ENCODE results near the gene MSI2.

MSI2 gene

GRCh38 chr17:57247261-57247660 is 9.1 kb upstream of the MSI2 start:
- no peak for DNase-seq

DNA sequence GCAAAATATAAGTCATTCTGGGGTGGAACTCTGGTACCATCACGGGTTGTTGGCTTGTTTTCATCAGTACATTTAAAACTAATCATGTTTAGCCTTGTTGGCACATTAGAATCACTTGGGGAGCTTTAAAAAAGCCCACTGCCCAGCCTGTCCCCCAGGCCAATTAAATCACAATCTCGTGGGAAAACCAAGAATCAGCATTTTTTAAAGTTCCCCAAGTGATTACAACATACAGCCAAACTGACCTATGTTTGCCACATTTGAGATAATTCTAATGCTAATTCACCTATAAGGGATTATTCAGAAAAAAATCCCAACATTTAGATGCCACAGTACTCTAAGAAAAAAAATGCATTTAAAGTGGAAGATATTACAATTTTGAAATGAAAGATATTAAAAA is 8.4 kb upstream of the MSI2 start:
- no peak for DNase-seq

DNA sequence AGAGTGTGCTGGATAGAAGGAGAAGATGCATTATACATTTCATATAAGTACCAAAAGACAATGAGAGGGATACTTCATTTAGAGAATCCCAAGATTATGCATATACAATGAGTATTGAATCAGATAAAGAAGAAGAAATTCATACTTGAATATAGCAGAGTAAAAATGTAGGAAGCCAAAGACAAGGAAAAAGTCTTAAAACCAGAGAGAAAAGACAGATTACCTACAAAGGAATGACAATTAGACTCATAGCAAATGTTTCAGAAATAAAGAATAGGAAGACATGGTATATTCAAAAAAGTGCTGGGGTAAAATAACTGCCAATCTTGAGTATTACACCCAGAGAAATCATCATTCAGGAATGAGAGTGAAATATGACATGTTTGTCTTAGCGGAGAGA is 6.8 kb upstream of the MSI2 start:
- DNase-seq = no peak

GRCh38 chr17:57251211-57251787 is 5.0 kb upstream of the MSI2 start:
- no peak for DNase-seq

GRCh38 chr17:57253362-57254065 is 2.8 kb upstream of the MSI2 start:
- no peak for DNase-seq

- no peak for DNase-seq
Measured at GRCh38 chr17:57255182-57255775, 1.0 kb upstream of the MSI2 start.

DNA sequence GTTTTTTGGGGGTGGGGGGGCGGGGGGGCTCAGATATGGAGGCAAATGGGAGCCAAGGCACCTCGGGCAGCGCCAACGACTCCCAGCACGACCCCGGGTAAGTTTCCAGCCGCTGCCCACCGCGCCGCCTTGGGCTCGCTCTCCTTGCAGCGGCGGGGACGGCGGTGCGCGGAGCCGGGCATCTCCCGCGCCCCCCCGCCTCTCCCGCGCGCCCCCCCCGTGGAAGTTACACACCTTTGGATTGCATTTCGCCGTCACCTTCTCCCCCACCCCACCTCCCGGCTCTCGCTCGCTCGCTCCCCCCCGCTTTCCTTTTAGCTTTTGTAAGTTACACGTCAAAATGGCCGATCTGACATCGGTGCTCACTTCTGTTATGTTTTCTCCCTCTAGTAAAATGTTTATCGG is 387 bp downstream of the MSI2 start:
- DNase-seq = no peak

- no peak for DNase-seq
Measured at GRCh38 chr17:57257195-57257894, 1.0 kb downstream of the MSI2 start.

DNA sequence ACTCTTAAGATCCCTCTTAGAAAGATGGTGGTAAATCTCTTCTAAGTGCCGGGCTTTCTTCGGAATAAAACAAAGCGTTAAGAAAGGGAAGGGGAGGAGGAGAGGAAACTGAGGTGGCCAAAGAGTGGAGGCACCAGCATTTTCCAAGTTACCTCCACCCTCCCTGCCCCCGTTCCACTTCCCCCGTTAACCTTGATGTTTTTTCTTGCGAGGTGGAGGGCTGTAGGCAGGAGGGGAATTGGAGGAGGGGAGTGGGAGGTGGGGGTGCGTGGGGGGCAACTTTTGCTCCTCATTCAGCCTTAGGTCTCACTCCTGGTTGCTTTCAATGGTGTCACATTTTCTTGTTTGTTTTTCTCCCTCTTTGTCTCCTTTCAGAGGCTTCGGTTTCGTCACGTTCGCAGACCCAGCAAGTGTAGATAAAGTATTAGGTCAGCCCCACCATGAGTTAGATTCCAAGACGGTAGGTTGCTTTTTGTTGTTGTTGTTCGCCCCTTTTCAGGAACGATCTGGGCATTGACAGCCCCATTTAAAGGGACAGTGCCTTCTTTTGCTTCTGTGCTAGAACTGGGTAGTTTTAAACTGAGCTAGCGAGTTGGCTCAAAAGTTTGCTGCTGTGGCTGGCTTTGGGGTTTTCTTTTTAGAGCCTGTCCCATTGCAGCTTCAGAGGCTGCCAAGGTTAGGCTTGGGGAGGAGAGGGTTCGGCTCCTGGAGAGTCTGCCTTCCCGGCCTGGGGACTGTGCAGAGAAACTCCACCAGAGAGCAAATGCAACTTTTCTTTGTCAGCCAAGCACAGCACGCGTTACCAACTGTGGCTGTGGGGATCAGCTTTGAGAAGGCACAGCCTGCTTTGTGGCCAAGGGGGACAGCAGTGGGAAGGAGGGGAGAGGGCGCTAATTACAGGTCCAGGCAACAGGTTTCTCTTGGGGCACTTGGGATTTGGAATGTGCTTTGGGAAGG is 1.9 kb downstream of the MSI2 start:
- no peak for DNase-seq

GRCh38 chr17:57259306-57259705 is 3.0 kb downstream of the MSI2 start:
- DNase-seq = no peak

GRCh38 chr17:57259817-57260216 is 3.5 kb downstream of the MSI2 start:
- DNase-seq = no peak

- DNase-seq = no peak
Measured at GRCh38 chr17:57260325-57261083, 4.2 kb downstream of the MSI2 start.

GRCh38 chr17:57261084-57261461 is 4.8 kb downstream of the MSI2 start:
- no peak for DNase-seq

GRCh38 chr17:57262557-57262956 is 6.2 kb downstream of the MSI2 start:
- DNase-seq = no peak

GRCh38 chr17:57264250-57264649 is 7.9 kb downstream of the MSI2 start:
- DNase-seq = no peak

DNA sequence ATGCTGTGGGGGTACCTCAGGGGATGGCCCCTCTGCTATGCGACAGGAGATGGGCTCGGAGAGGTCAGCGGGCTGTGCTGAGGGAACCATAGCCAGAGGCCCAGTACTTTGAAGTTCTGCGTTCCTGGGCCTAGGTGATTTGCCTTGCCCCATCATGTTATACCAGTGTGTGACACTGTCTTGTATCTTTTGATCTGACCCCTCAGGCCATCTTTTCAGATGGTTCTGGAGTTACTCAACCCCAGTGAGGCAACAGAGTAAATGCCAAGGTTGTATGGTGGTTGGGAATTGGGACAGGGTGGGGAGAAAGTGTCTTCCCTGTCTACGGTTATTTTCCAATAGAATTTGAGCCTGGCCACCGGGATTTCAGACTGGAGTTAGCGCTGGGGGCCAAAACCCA is 8.5 kb downstream of the MSI2 start:
- DNase-seq = no peak

GRCh38 chr17:57266902-57267311 is 10.6 kb downstream of the MSI2 start:
- DNase-seq = no peak

GRCh38 chr17:57268181-57268580 is 11.9 kb downstream of the MSI2 start:
- no peak for DNase-seq

DNA sequence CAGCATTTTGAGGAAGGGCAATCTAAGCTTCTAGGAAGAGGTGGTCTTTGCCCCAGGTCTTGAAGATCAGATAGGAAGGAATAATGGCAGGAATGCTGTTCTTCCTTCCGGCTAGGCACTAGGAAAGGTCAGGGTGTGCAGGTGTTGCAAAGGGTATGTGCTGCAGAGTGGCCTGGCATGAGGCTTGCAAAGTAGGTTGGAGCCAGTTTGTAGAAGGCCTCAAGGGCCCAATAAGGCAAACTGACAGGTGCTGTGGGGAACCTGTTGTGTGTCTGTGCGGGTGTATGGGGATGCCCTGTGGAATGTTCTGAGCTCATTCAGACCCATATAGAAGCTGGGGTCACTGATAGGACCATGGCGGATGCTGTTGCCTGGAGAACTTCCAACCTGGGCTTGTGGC is 12.7 kb downstream of the MSI2 start:
- DNase-seq = no peak

DNA sequence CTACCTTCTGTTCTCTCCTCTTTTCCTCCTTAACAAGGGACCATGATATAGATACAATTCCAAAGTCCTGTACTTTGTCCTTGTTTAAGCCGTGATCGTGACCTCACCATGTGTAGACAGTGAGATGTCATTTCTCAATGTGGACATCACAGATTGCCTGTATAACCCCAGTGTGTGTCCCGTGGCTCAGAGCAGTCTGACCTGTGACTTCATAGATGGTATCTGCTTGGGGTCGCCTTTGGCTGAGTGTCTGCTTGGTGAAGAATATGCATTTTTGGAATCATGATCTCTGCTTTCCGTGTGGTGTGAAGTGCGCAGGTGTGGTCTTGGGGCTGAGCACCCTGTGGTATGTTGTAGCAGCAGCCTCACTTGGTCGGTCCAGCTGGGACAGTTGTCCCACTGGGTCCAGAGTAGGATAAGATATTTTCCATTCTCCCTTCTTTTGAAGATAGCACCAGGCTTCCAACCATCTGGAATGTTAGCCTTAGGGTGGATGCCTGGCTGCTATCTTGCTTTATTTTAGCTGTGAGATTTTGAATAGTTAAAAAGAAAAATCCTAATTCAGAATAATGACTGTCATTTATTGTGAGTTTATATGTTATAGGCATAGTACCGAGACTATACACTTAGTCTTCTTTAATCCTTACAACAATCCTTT is 13.4 kb downstream of the MSI2 start:
- no peak for DNase-seq

DNA sequence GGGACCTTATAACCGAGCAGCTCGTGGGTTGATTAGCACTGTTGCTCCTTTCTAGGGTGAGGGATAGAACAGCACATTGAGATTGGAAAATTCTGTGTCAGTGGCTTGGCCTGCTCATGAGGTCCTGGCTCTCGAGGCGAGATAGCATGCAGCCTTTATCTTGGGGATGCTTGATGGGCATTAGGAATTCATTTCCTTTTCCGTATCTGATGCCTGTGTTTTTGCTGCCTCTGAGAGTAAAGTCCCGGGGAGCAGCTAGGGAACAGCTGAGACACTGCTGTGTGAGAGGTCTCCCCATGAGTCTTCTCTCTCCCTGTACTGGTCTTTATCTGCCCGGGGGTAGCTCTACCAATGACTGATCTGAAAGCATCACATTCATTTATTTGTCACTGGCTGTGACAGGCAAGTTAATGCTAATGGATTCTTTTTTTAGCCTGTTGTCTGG is 14.5 kb downstream of the MSI2 start:
- DNase-seq = no peak

Measured in NCI-H1694 treated with DMSO at 0.1 percent for 48 hours (cell line).